GM12892 (cell line): ENCODE measurements around the gene PHF19.
A peak's percentile ranks its signal among the peaks of the same experiment; 100 is the strongest.

Source experiments
- POLR2A ChIP-seq: IDR thresholded peaks from 2 replicates; pipeline ENCODE4 v1.6.1; 2011; ENCODE audit warnings: low read depth, low read length, control low read depth
- POLR2AphosphoS5 ChIP-seq: IDR thresholded peaks from 2 replicates; pipeline ENCODE4 v1.6.1; 2011; ENCODE audit warnings: low read depth, low read length, control low read depth

DNA sequence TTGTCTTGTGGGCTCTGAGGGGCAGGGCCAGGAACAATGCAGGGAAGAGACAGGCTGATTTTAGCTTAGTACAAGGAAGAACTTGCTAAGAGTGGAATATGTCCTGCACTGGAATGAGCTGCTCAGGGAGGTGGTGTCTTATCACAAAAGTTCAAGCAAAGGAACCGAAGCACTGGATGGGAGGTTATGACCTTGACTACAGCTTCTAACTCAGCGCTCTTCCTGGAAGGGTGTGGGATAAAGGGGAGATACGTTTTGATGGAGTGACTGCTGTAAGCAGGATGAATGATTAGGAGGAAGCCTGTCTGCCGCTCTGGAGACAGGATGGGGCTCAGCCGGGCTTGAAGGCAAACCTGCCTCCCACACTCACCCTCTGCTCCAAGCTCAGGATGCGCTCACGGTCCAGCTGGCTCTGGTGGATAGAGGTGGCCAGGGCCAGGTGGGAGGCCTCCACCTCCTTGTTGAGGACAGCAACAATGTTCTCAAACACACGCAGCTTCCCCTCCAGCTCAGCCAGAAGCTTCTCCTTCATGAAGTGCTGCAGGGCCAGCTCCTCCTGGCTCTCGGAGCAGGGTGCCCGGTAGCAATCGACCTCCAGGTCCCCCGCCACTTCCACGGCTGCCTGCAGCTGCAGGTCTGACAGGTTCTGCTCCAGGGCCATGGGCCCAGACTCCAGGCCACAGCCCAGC is 36.1 kb upstream of the PHF19 start:
- TF ChIP-seq POLR2A (peak; percentile 49), POLR2AphosphoS5 (peak; percentile 78; the same call in 1 of the 2 replicates)
